K562 (cell line): ENCODE results near the gene KCNIP2. TPM values are rescaled to one million over a fixed set of nuclear protein-coding genes. Genes with fewer than 3 reads are reported as not detected.
A peak's percentile ranks its signal among the peaks of the same experiment; 100 is the strongest.

Source experiments
- ATAC-seq: fragments of 200-7000 bp; cut with Tn5 transposase; 3 replicates; pipeline ENCODE4 v1.9.1; 2020; ENCODE audit warnings: moderate library complexity
- BruUV-seq: library from RNA; stranded (reverse); fragments of 400-500 nt; replicated peaks from 2 replicates; lab custom pipeline; 2021; lab: Mats Ljungman, UMichigan
- CTCF ChIA-PET: fragments of 300-600 bp; formaldehyde crosslinking; extraction: SDS; loops from one replicate; lab custom pipeline; 2021; ENCODE audit warnings: low intra/inter-chr PET ratio; lab: Yijun Ruan, JAX
- POLR2A ChIA-PET: fragments of 300-600, 350-650 bp; sonication (Branson Sonifier 250); formaldehyde crosslinking; extraction: SDS; loops from one replicate; lab custom pipeline; 2021; ENCODE audit warnings: antibody characterized with exemption, inconsistent platforms; lab: Yijun Ruan, JAX
- DNase-seq, 4 experiments: peaks; one replicate each; pipeline versions ENCODE4 v3.0.0 to v3.0.0-alpha.2; 2011 to 2018; ENCODE audit warnings: low spot score in 3 of 4, mixed read lengths in 3 of 4; ENCODE audit errors: extremely low read depth in 1 of 4
- FAIRE-seq: peaks from 2 replicates; lab custom pipeline; 2011; peaks lifted over from hg19 to GRCh38; lab: Jason Lieb, UNC
- H2AFZ ChIP-seq: 2 replicates; pipeline ENCODE4 v1.6.0; 2011; ENCODE audit warnings: low read depth, low read length, control low read depth, inconsistent platforms
- H3K27ac ChIP-seq: fragments of 200-600 bp; 3 replicates; pipeline ENCODE4 v1.8.0; 2011; ENCODE audit warnings: low read depth, mild to moderate bottlenecking, control low read depth, inconsistent platforms, low read length, moderate library complexity, mixed read lengths; ENCODE audit errors: extremely low read depth
- H3K27me3 ChIP-seq, 2 experiments: fragments of 300-600 bp in 1 of 2; 2 replicates in 1 of 2; 3 replicates in 1 of 2; pipeline versions ENCODE4 v1.6.0 to v1.8.0; 2011; ENCODE audit warnings: inconsistent platforms in 2 of 2, low read length in 2 of 2, mild to moderate bottlenecking in 1 of 2, mixed read lengths in 1 of 2, moderate library complexity in 1 of 2; ENCODE audit not compliant: control insufficient read depth in 2 of 2, insufficient read depth in 2 of 2
- H3K36me3 ChIP-seq: fragments of 300-600 bp; 3 replicates; pipeline ENCODE4 v1.8.0; 2011; ENCODE audit warnings: mild to moderate bottlenecking, low read length, inconsistent platforms; ENCODE audit not compliant: control insufficient read depth, insufficient read depth
- H3K4me1 ChIP-seq, 2 experiments: fragments of 200-600 bp in 1 of 2; replicated peaks in 1 of 2; 2 replicates in 1 of 2; 3 replicates in 1 of 2; pipeline versions ENCODE4 v1.5.1 to v1.8.0; 2011; ENCODE audit warnings: inconsistent platforms in 2 of 2, low read length in 2 of 2, mild to moderate bottlenecking in 1 of 2, mixed read lengths in 1 of 2, moderate library complexity in 1 of 2; ENCODE audit not compliant: control insufficient read depth in 2 of 2, insufficient read depth in 2 of 2
- H3K4me2 ChIP-seq: 2 replicates; pipeline ENCODE4 v1.6.1; 2011; ENCODE audit warnings: low read length, control low read depth, inconsistent platforms, mixed read lengths; ENCODE audit not compliant: insufficient read depth
- H3K4me3 ChIP-seq: fragments of 200-600 bp; sonication (generic), shearing (Covaris generic); 2 replicates; pipeline ENCODE4 v1.5.1; 2016; ENCODE audit warnings: control low read depth, inconsistent platforms
- H3K79me2 ChIP-seq: fragments of 200-600 bp; 3 replicates; pipeline ENCODE4 v1.8.0; 2011; ENCODE audit warnings: low read length, inconsistent platforms; ENCODE audit not compliant: control insufficient read depth, insufficient read depth
- H3K9ac ChIP-seq, 2 experiments: 2 replicates each; pipeline versions ENCODE4 v1.6.0 to v1.6.1; 2011; ENCODE audit warnings: low read depth in 2 of 2, low read length in 2 of 2, control low read depth in 1 of 2, inconsistent platforms in 1 of 2, mild to moderate bottlenecking in 1 of 2, mixed read lengths in 1 of 2; ENCODE audit not compliant: insufficient read depth in 1 of 2
- H3K9me1 ChIP-seq: one replicate; pipeline ENCODE4 v1.6.0; 2011; ENCODE audit warnings: inconsistent platforms, mild to moderate bottlenecking, low read length, moderate library complexity; ENCODE audit not compliant: control insufficient read depth, insufficient read depth
- H3K9me3 ChIP-seq: replicated peaks from 2 replicates; pipeline ENCODE4 v1.5.1; 2011; ENCODE audit warnings: low read depth, low read length, inconsistent platforms; ENCODE audit not compliant: control insufficient read depth, insufficient read depth
- H4K20me1 ChIP-seq: replicated peaks from 2 replicates; pipeline ENCODE4 v1.6.1; 2011; ENCODE audit warnings: low read length, inconsistent platforms, mixed read lengths; ENCODE audit not compliant: control insufficient read depth, insufficient read depth
- ARID2 ChIP-seq: fragments of 450-650 bp; IDR thresholded peaks from 2 replicates; pipeline ENCODE4 v1.6.1; 2017; ENCODE audit warnings: antibody characterized with exemption, mild to moderate bottlenecking
- CC2D1A ChIP-seq: fragments of 450-650 bp; IDR thresholded peaks from 2 replicates; pipeline ENCODE4 v1.6.1; 2017; ENCODE audit warnings: mild to moderate bottlenecking
- HCFC1 ChIP-seq: IDR thresholded peaks from 2 replicates; pipeline ENCODE4 v1.6.1; 2012; ENCODE audit warnings: low read depth, low read length, improper control_type of control experiment
- HDAC1 ChIP-seq, 2 experiments: fragments of 450-650 bp; IDR thresholded peaks; 2 replicates each; pipeline ENCODE4 v1.6.1; 2016 to 2017; ENCODE audit warnings: inconsistent platforms in 1 of 2, mild to moderate bottlenecking in 1 of 2, moderate library complexity in 1 of 2
- KLF16 ChIP-seq: IDR thresholded peaks from 2 replicates; pipeline ENCODE4 v1.6.1; 2016; ENCODE audit warnings: antibody characterized with exemption
- MAZ ChIP-seq, 2 experiments: fragments of 450-650 bp in 1 of 2; sonication (generic) in 1 of 2; formaldehyde crosslinking; IDR thresholded peaks in 1 of 2; conservative IDR thresholded peaks in 1 of 2; 2 replicates each; pipeline versions ENCODE4 v1.4.0 to v1.5.0; 2020; ENCODE audit warnings: mild to moderate bottlenecking in 1 of 2, missing genetic modification reagents in 1 of 2
- MCM5 ChIP-seq: fragments of 450-650 bp; IDR thresholded peaks from 2 replicates; pipeline ENCODE4 v1.6.1; 2016; ENCODE audit warnings: low read depth
- NEUROD1 ChIP-seq: fragments of 150-350 bp; IDR thresholded peaks from 2 replicates; pipeline ENCODE4 v1.6.1; 2014; ENCODE audit warnings: borderline replicate concordance, low read length, low read depth; ENCODE audit not compliant: partially characterized antibody
- NRF1 ChIP-seq, 2 experiments: fragments of 450-650 bp; IDR thresholded peaks in 1 of 2; conservative IDR thresholded peaks in 1 of 2; 2 replicates each; pipeline ENCODE4 v1.6.1; 2014; ENCODE audit warnings: mild to moderate bottlenecking in 2 of 2
- RB1 ChIP-seq: fragments of 450-650 bp; IDR thresholded peaks from 2 replicates; pipeline ENCODE4 v1.6.1; 2017; ENCODE audit warnings: low read depth, mild to moderate bottlenecking
- RUNX1 ChIP-seq: sonication (generic); IDR thresholded peaks from 2 replicates; pipeline ENCODE4 v1.6.1; 2016; ENCODE audit warnings: antibody characterized with exemption, low read depth
- SP1 ChIP-seq: sonication (generic); formaldehyde crosslinking; IDR thresholded peaks from 2 replicates; pipeline ENCODE4 v1.8.1; 2022; ENCODE audit warnings: mild to moderate bottlenecking, missing genetic modification reagents
- THRAP3 ChIP-seq: fragments of 450-650 bp; IDR thresholded peaks from 2 replicates; pipeline ENCODE4 v1.6.1; 2016; ENCODE audit warnings: mild to moderate bottlenecking, inconsistent platforms, borderline replicate concordance
- WGBS: fragments of 100-300 bp; shearing (Covaris generic); methylation state at CpG from one replicate; pipeline ENCODE4 v1.1.6; 2016; ENCODE audit warnings: low coverage, mixed read lengths; ENCODE audit not compliant: insufficient coverage; ENCODE audit errors: missing lambda C conversion rate; 5-methylcytosine and 5-hydroxymethylcytosine counted together
- in situ Hi-C: fragments of 300-500 bp; cut with MboI; formaldehyde crosslinking; loops from 4 replicates; pipeline ENCODE4 v1.15.0; 2018; ENCODE audit warnings: inconsistent platforms, mixed read lengths
- intact Hi-C: fragments of 100-400 bp; cut with micrococcal nuclease; formaldehyde crosslinking; loops from 2 replicates; pipeline ENCODE4 v1.14.2; 2022
- polyA plus RNA-seq, 8 experiments: library from polyadenylated mRNA; depleted of rRNA in 4 of 8; stranded (reverse) in 5 of 8; unstranded in 3 of 8; fragments of >200 nt; fragmentation: Nextera tagmentation in 2 of 8; fragmentation: Illumina TruSeq in 1 of 8; extraction: Ambion mirVana in 2 of 8; extraction: Trizol in 1 of 8; gene quantifications; 2 replicates each; pipeline versions ENCODE4 v1.2.1 to v1.2.3, GENCODE V29; 2011 to 2014; ENCODE audit warnings: inconsistent platforms in 1 of 8, missing spikeins in 1 of 8
- total RNA-seq, 7 experiments: library from RNA; depleted of rRNA in 6 of 7; stranded (reverse); fragments of >200 nt in 6 of 7; fragmentation: Illumina TruSeq in 2 of 7; extraction: Trizol in 2 of 7; gene quantifications; 2 replicates each; pipeline versions ENCODE4 v1.2.1 to v1.2.3, GENCODE V29; 2011 to 2021; ENCODE audit warnings: low replicate concordance in 1 of 7
- TF ChIP-seq, protein P1 (sequence below), 3 experiments: IDR thresholded peaks in 2 of 3; conservative IDR thresholded peaks in 1 of 3; 2 replicates each; pipeline ENCODE4 v1.5.1; 2011 to 2012; ENCODE audit warnings: low read length in 3 of 3, mild to moderate bottlenecking in 3 of 3, control low read depth in 2 of 3, improper control_type of control experiment in 1 of 3, inconsistent platforms in 1 of 3, low read depth in 1 of 3, mixed read lengths in 1 of 3, moderate library complexity in 1 of 3; ENCODE audit not compliant: insufficient read depth in 2 of 3
- TF ChIP-seq, protein P2 (sequence below): fragments of 250-450 bp; sonication (Bioruptor Pico); IDR thresholded peaks from 2 replicates; pipeline ENCODE4 v1.4.0; 2020
- TF ChIP-seq, protein P3 (sequence below), 2 experiments: fragments of 450-650 bp; conservative IDR thresholded peaks; 2 replicates each; pipeline ENCODE4 v1.6.1; 2017; ENCODE audit warnings: mild to moderate bottlenecking in 2 of 2, moderate library complexity in 2 of 2

Gene KCNIP2
- total and polyA plus RNA-seq, 9 of the 15 experiments (the other 6 are each of a cell fraction or from before 2014, with no cell fraction given), result 2.5 to 7.6 (median 4.1) TPM

DNA sequence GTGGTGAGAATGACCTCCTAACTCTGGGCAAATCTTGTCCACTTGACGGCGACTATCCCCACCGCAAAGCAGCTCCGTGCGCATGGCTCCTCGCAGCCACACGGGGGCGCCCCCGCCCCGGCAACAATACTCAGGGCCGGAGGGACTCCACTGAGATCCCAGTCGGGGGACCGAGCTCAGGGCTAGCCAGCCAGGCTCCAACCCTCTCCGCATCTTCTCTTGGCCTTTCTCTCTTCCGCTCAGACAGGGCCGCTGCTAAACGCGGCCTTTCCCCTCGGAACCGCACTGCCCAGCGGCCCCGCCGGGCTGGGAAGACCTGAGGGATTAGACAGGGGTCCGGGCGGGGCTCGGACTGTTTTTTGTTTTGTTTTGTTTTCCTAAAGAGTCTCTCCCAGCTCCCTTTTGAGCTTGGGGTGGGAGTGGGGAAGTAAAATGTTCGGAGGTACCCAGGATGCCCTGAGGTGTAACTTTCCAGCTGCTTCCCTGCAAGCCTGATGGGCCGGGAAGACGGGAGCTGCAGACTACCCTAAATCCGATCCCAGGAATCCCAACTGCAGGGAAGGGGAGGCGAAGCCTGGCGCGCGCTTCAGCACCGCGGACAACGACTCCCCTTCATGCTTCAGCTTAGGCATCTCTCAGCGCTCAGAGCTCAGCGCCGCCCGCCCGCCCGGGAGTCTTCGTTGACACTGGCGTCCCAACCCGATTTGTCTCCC lies 2.7 kb downstream of the KCNIP2 start:
- DNase-seq, result peak; percentile 69 to 85 (median 76)
- peak; percentile 95 for ATAC-seq
- H3K79me2 ChIP-seq, result no peaks in the 10 kb centered on the region
- no peaks in the 10 kb centered on the region for H3K9me3 ChIP-seq
- peaks cover under 1 to 21% of the 10 kb centered on the region in 2 experiments; a peak in 4 of 5 replicates for H3K4me1 ChIP-seq
- TSS peak; percentile 27 for BruUV-seq
- H2AFZ ChIP-seq, result 0 out of 2 replicates have a peak overlapping the region, but pooled peaks have one; percentile 30
- H3K4me2 ChIP-seq, result peak overlapping the region; percentile 32; the same call in 1 of the 2 replicates
- H3K27me3 ChIP-seq, result no peaks in the 10 kb centered on the region
- ChIA-PET POLR2A (interaction anchor here (0.6 to 2.9 kb wide), 17 partner anchors 17 to 311 kb away, joined by 3 to 35 read pairs (median 3); partner anchors contain the start of genes ARMH3, NOLC1 and OGA), CTCF (interaction anchor here (0.5 to 2.5 kb wide), 6 partner anchors 230 to 763 kb away, joined by 3 to 29 read pairs (median 4); no protein-coding TSS in a partner anchor)
- FAIRE-seq, result peak; percentile 85
- intact Hi-C loops, result loop anchor here (5.0 to 10.0 kb wide), 2 partner anchors 216 to 274 kb away; partner anchors contain the start of gene ARMH3
- H3K9me1 ChIP-seq, result no peaks in the 10 kb centered on the region
- peak overlapping the region in 1 of 2 experiments; percentile 83; a peak in 1 of 4 replicates for H3K9ac ChIP-seq
- in situ Hi-C loops, result loop anchor here (5.0 to 25.0 kb wide), 5 partner anchors 236 to 771 kb away; partner anchors contain the start of genes ACTR1A, CUEDC2 and SUFU
- H3K27ac ChIP-seq, result no peak overlapping the region
- H4K20me1 ChIP-seq, result 0 out of 2 replicates have a peak, but pooled peaks cover under 1% of the 10 kb centered on the region
- H3K36me3 ChIP-seq, result peaks cover 2% of the 10 kb centered on the region; the same call in 1 of the 3 replicates
- no peak overlapping the region for H3K4me3 ChIP-seq
- WGBS, result 66% methylated on average over 33 of the region's 46 CpGs
- TF ChIP-seq ARID2 (peak; percentile 83; the same call in 1 of the 2 replicates), SP1 (CRISPR knock-in tag) (0 out of 2 replicates have a peak, but pooled peaks have one; percentile 30), NRF1 (conservative IDR thresholded peaks at IDR 0.05 in 1 of 2, IDR thresholded peaks at IDR 0.05 in 1 of 2) (peak; percentile 32 to 36; a peak in 2 of 4 replicates), RB1 (peak; percentile 64), MAZ (CRISPR knock-in tag; conservative IDR thresholded peaks at IDR 0.05 in 1 of 2, IDR thresholded peaks at IDR 0.05 in 1 of 2) (peak in 1 of 2 experiments; percentile 64; a peak in 1 of 4 replicates), RUNX1 (0 out of 2 replicates have a peak, but pooled peaks have one; percentile 54), MCM5 (no peak), HCFC1 (0 out of 2 replicates have a peak, but pooled peaks have one; percentile 10), KLF16 (0 out of 2 replicates have a peak, but pooled peaks have one; percentile 47), CC2D1A (peak; percentile 71; the same call in 1 of the 2 replicates), HDAC1 (IDR thresholded peaks at IDR 0.05) (no peak), THRAP3 (no peak), NEUROD1 (peak; percentile 32)
- TF ChIP-seq, protein P1, sequence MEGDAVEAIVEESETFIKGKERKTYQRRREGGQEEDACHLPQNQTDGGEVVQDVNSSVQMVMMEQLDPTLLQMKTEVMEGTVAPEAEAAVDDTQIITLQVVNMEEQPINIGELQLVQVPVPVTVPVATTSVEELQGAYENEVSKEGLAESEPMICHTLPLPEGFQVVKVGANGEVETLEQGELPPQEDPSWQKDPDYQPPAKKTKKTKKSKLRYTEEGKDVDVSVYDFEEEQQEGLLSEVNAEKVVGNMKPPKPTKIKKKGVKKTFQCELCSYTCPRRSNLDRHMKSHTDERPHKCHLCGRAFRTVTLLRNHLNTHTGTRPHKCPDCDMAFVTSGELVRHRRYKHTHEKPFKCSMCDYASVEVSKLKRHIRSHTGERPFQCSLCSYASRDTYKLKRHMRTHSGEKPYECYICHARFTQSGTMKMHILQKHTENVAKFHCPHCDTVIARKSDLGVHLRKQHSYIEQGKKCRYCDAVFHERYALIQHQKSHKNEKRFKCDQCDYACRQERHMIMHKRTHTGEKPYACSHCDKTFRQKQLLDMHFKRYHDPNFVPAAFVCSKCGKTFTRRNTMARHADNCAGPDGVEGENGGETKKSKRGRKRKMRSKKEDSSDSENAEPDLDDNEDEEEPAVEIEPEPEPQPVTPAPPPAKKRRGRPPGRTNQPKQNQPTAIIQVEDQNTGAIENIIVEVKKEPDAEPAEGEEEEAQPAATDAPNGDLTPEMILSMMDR (IDR thresholded peaks at IDR 0.05 in 2 of 3, conservative IDR thresholded peaks at IDR 0.05 in 1 of 3; ENCODE audit: insufficient read depth in 2 of 3, low read depth in 1 of 3, low read length in 3 of 3), result peak; percentile 94 to 98 (median 95)
- TF ChIP-seq, protein P2, sequence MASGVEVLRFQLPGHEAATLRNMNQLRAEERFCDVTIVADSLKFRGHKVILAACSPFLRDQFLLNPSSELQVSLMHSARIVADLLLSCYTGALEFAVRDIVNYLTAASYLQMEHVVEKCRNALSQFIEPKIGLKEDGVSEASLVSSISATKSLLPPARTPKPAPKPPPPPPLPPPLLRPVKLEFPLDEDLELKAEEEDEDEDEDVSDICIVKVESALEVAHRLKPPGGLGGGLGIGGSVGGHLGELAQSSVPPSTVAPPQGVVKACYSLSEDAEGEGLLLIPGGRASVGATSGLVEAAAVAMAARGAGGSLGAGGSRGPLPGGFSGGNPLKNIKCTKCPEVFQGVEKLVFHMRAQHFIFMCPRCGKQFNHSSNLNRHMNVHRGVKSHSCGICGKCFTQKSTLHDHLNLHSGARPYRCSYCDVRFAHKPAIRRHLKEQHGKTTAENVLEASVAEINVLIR (CRISPR knock-in tag), result no peak
- TF ChIP-seq, protein P3, sequence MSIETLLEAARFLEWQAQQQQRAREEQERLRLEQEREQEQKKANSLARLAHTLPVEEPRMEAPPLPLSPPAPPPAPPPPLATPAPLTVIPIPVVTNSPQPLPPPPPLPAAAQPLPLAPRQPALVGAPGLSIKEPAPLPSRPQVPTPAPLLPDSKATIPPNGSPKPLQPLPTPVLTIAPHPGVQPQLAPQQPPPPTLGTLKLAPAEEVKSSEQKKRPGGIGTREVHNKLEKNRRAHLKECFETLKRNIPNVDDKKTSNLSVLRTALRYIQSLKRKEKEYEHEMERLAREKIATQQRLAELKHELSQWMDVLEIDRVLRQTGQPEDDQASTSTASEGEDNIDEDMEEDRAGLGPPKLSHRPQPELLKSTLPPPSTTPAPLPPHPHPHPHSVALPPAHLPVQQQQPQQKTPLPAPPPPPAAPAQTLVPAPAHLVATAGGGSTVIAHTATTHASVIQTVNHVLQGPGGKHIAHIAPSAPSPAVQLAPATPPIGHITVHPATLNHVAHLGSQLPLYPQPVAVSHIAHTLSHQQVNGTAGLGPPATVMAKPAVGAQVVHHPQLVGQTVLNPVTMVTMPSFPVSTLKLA (conservative IDR thresholded peaks at IDR 0.05), result 0 out of 4 replicates have a peak, but pooled peaks of 1 of the 2 experiments have one; percentile 34
